Loucy (cell line): ENCODE data around the gene WDR4.

Source experiments
- CTCF ChIP-seq: fragments of 200-600 bp; sonication (generic); conservative IDR thresholded peaks from 2 replicates; pipeline ENCODE4 v1.5.1; 2014; ENCODE audit warnings: mild to moderate bottlenecking, antibody characterized with exemption, low read length
- EZH2phosphoT487 ChIP-seq: fragments of 200-600 bp; IDR thresholded peaks from 2 replicates; pipeline ENCODE4 v1.6.1; 2018; ENCODE audit warnings: antibody characterized with exemption, mild to moderate bottlenecking, moderate library complexity, borderline replicate concordance

GRCh38 chr21:42855171-42855936 lies 24.0 kb downstream of the WDR4 start:
- no peak for TF ChIP-seq CTCF
- TF ChIP-seq EZH2phosphoT487 = no peak
